CD4-positive, CD25-positive, alpha-beta regulatory T cell (primary cell): ENCODE results near the gene ZNF652. TPM values are rescaled to one million over a fixed set of nuclear protein-coding genes. Genes with fewer than 3 reads are reported as not detected.

ENCODE experiments used
- ATAC-seq, 2 donors: fragments of 150-1000 bp; cut with Tn5 transposase; one replicate each; pipeline ENCODE4 v1.10.0; 2021; ENCODE audit warnings: low read depth in 2 of 2, moderate number of reproducible peaks in 2 of 2, moderate library complexity in 1 of 2
- DNase-seq, 3 donors: peaks; one replicate each; pipeline versions ENCODE4 v3.0.0 to v3.0.0-alpha.2; 2012 to 2022; ENCODE audit warnings: mixed read lengths in 1 of 3
- H3K27ac ChIP-seq: one replicate; pipeline ENCODE4 v1.7.0; 2013; ENCODE audit warnings: mild to moderate bottlenecking, low read length; ENCODE audit not compliant: insufficient read depth, poor library complexity, severe bottlenecking
- H3K27me3 ChIP-seq: one replicate; pipeline ENCODE4 v1.7.0; 2013; ENCODE audit warnings: low read length; ENCODE audit not compliant: control insufficient read depth, insufficient read depth
- H3K36me3 ChIP-seq: one replicate; pipeline ENCODE4 v1.7.0; 2013; ENCODE audit warnings: mild to moderate bottlenecking, low read length, moderate library complexity; ENCODE audit not compliant: control insufficient read depth, insufficient read depth
- H3K4me1 ChIP-seq: 2 replicates; pipeline ENCODE4 v1.7.0; 2013; ENCODE audit warnings: mild to moderate bottlenecking, low read length; ENCODE audit not compliant: insufficient read depth, control insufficient read depth, poor library complexity, severe bottlenecking
- H3K4me3 ChIP-seq: one replicate; pipeline ENCODE4 v1.7.0; 2013; ENCODE audit warnings: low read depth, mild to moderate bottlenecking, low read length, moderate library complexity
- H3K9me3 ChIP-seq, 2 experiments: 1 replicate in 1 of 2; 2 replicates in 1 of 2; pipeline ENCODE4 v1.7.0; 2013; ENCODE audit warnings: low read length in 2 of 2, mild to moderate bottlenecking in 1 of 2, moderate library complexity in 1 of 2; ENCODE audit not compliant: control insufficient read depth in 2 of 2
- H3K27ac Mint-ChIP-seq, 3 donors: one replicate each; pipeline ENCODE4 v1.8.0; 2020 to 2022; ENCODE audit warnings: mild to moderate bottlenecking in 3 of 3, mixed read lengths in 3 of 3, moderate library complexity in 2 of 3
- H3K27me3 Mint-ChIP-seq: one replicate; pipeline ENCODE4 v1.8.0; 2022; ENCODE audit warnings: mild to moderate bottlenecking, mixed read lengths
- H3K36me3 Mint-ChIP-seq: one replicate; pipeline ENCODE4 v1.8.0; 2020; ENCODE audit warnings: mixed read lengths
- H3K4me1 Mint-ChIP-seq, 4 donors: one replicate each; pipeline ENCODE4 v1.8.0; 2020 to 2022; ENCODE audit warnings: mixed read lengths in 4 of 4, mild to moderate bottlenecking in 1 of 4
- H3K4me3 Mint-ChIP-seq, 4 donors: one replicate each; pipeline ENCODE4 v1.8.0; 2020 to 2022; ENCODE audit warnings: mild to moderate bottlenecking in 4 of 4, mixed read lengths in 4 of 4, moderate library complexity in 3 of 4
- H3K9me3 Mint-ChIP-seq, 7 donors: one replicate each; pipeline ENCODE4 v1.8.0; 2020 to 2022; ENCODE audit warnings: mixed read lengths in 7 of 7, mild to moderate bottlenecking in 3 of 7, moderate library complexity in 2 of 7
- polyA plus RNA-seq, 4 donors: library from polyadenylated mRNA; unstranded; fragments of 300-500 nt; fragmentation: Illumina TruSeq; gene quantifications; one replicate each; pipeline ENCODE4 v1.2.3, GENCODE V29; 2021
- total RNA-seq: library from RNA; stranded (reverse); gene quantifications from one replicate; pipeline ENCODE4 v1.2.3, GENCODE V29; 2022

The ZNF652 gene
- total and polyA plus RNA-seq, 5 donors from 2014 or later: 8.9 to 34.4 (median 16.1) TPM

GRCh38 chr17:49362723-49363117 lies 670 bp upstream of the ZNF652 start:
- peaks cover 4% of the 10 kb centered on the region for H3K36me3 Mint-ChIP-seq
- H3K27ac ChIP-seq: peak overlapping the region; percentile 69
- ATAC-seq (no peak), DNase-seq (no peak)
- no peaks in the 10 kb centered on the region for H3K27me3 Mint-ChIP-seq
- H3K4me1 Mint-ChIP-seq: peaks cover 23 to 50% (median 42%) of the 10 kb centered on the region in 4 donors
- H3K9me3 ChIP-seq: no peaks in the 10 kb centered on the region
- H3K27ac Mint-ChIP-seq: peak overlapping the region; percentile 87 to 96 (median 93)
- peak overlapping the region; percentile 67 for H3K4me3 ChIP-seq
- peaks cover 41% of the 10 kb centered on the region for H3K4me1 ChIP-seq
- no peaks in the 10 kb centered on the region for H3K36me3 ChIP-seq
- H3K27me3 ChIP-seq: no peaks in the 10 kb centered on the region
- peak overlapping the region; percentile 57 to 95 (median 88) for H3K4me3 Mint-ChIP-seq
- H3K9me3 Mint-ChIP-seq: peaks cover 0 to 1% (median 0%) of the 10 kb centered on the region in 7 donors

GRCh38 chr17:49361129-49361901 lies 735 bp downstream of the ZNF652 start:
- Mint-ChIP-seq H3K27me3 (no peaks in the 10 kb centered on the region), H3K36me3 (peaks cover 4% of the 10 kb centered on the region), H3K27ac (peak overlapping the region; percentile 95 to 97 (median 97)), H3K9me3 (no peaks in the 10 kb centered on the region), H3K4me3 (peak overlapping the region; percentile 91 to 99 (median 96)), H3K4me1 (peaks cover 26 to 59% (median 49%) of the 10 kb centered on the region in 4 donors)
- H3K9me3 ChIP-seq: no peaks in the 10 kb centered on the region
- H3K4me1 ChIP-seq: peaks cover 50% of the 10 kb centered on the region
- peak overlapping the region; percentile 94 for H3K4me3 ChIP-seq
- no peaks in the 10 kb centered on the region for H3K36me3 ChIP-seq
- DNase-seq: peak; percentile 82 to 92 (median 88)
- H3K27me3 ChIP-seq: no peaks in the 10 kb centered on the region
- H3K27ac ChIP-seq: peak overlapping the region; percentile 84
- ATAC-seq: peak; percentile 63

- ATAC-seq (no peak), DNase-seq (no peak)
- H3K9me3 ChIP-seq: no peaks in the 10 kb centered on the region
- H3K27me3 Mint-ChIP-seq: no peaks in the 10 kb centered on the region
- peak overlapping the region; percentile 95 to 97 (median 97) for H3K27ac Mint-ChIP-seq
- peak overlapping the region; percentile 94 for H3K4me3 ChIP-seq
- H3K27me3 ChIP-seq: no peaks in the 10 kb centered on the region
- peak overlapping the region; percentile 91 to 99 (median 96) for H3K4me3 Mint-ChIP-seq
- H3K4me1 ChIP-seq: peaks cover 50% of the 10 kb centered on the region
- peaks cover 28 to 58% (median 49%) of the 10 kb centered on the region in 4 donors for H3K4me1 Mint-ChIP-seq
- H3K9me3 Mint-ChIP-seq: no peaks in the 10 kb centered on the region
- peaks cover 3% of the 10 kb centered on the region for H3K36me3 Mint-ChIP-seq
- no peaks in the 10 kb centered on the region for H3K36me3 ChIP-seq
- peak overlapping the region; percentile 84 for H3K27ac ChIP-seq
Observed at GRCh38 chr17:49360796-49361128, 1.3 kb downstream of the ZNF652 start.

GRCh38 chr17:49359990-49360795 lies 1.9 kb downstream of the ZNF652 start:
- Mint-ChIP-seq H3K27me3 (no peaks in the 10 kb centered on the region), H3K4me3 (peak overlapping the region; percentile 91 to 99 (median 96)), H3K9me3 (no peaks in the 10 kb centered on the region), H3K36me3 (no peaks in the 10 kb centered on the region), H3K4me1 (peaks cover 28 to 56% (median 45%) of the 10 kb centered on the region in 4 donors), H3K27ac (peak overlapping the region; percentile 95 to 97 (median 97))
- Histone ChIP-seq H3K9me3 (no peaks in the 10 kb centered on the region), H3K36me3 (no peaks in the 10 kb centered on the region), H3K4me1 (peaks cover 50% of the 10 kb centered on the region), H3K27ac (peak overlapping the region; percentile 84), H3K4me3 (peak overlapping the region; percentile 94), H3K27me3 (no peaks in the 10 kb centered on the region)
- ATAC-seq: no peak
- DNase-seq: peak in 1 of 3 donors; percentile 51

- H3K27ac ChIP-seq: peak overlapping the region; percentile 57
- DNase-seq (peak in 2 of 3 donors; percentile 26 to 63), ATAC-seq (no peak)
- H3K9me3 Mint-ChIP-seq: no peaks in the 10 kb centered on the region
- no peaks in the 10 kb centered on the region for H3K27me3 ChIP-seq
- H3K9me3 ChIP-seq: no peaks in the 10 kb centered on the region
- peak overlapping the region; percentile 73 to 97 (median 75) for H3K27ac Mint-ChIP-seq
- H3K4me1 Mint-ChIP-seq: peaks cover 28 to 56% (median 45%) of the 10 kb centered on the region in 4 donors
- H3K36me3 ChIP-seq: no peaks in the 10 kb centered on the region
- no peaks in the 10 kb centered on the region for H3K36me3 Mint-ChIP-seq
- peak overlapping the region; percentile 13 to 99 (median 82) for H3K4me3 Mint-ChIP-seq
- no peaks in the 10 kb centered on the region for H3K27me3 Mint-ChIP-seq
- peaks cover 50% of the 10 kb centered on the region for H3K4me1 ChIP-seq
- H3K4me3 ChIP-seq: peak overlapping the region; percentile 94
Observed at GRCh38 chr17:49358641-49359247, 3.3 kb downstream of the ZNF652 start.

- Histone ChIP-seq H3K27me3 (no peaks in the 10 kb centered on the region), H3K36me3 (no peaks in the 10 kb centered on the region), H3K9me3 (no peaks in the 10 kb centered on the region), H3K27ac (peak overlapping the region; percentile 57), H3K4me1 (peaks cover 47% of the 10 kb centered on the region), H3K4me3 (no peak overlapping the region)
- Mint-ChIP-seq H3K9me3 (no peaks in the 10 kb centered on the region), H3K36me3 (peaks cover 4% of the 10 kb centered on the region), H3K4me3 (peak overlapping the region in 3 of 4 donors; percentile 64 to 99 (median 91)), H3K27ac (peak overlapping the region in 1 of 3 donors; percentile 97), H3K4me1 (peaks cover 31 to 59% (median 46%) of the 10 kb centered on the region in 4 donors), H3K27me3 (no peaks in the 10 kb centered on the region)
- ATAC-seq (no peak), DNase-seq (no peak)
Observed at GRCh38 chr17:49357516-49357915, 4.5 kb downstream of the ZNF652 start.

GRCh38 chr17:49356320-49356719 lies 5.7 kb downstream of the ZNF652 start:
- Histone ChIP-seq H3K4me3 (no peak overlapping the region), H3K27me3 (no peaks in the 10 kb centered on the region), H3K27ac (no peak overlapping the region), H3K9me3 (no peaks in the 10 kb centered on the region), H3K4me1 (peaks cover 44% of the 10 kb centered on the region), H3K36me3 (no peaks in the 10 kb centered on the region)
- no peaks in the 10 kb centered on the region for H3K9me3 Mint-ChIP-seq
- no peak overlapping the region for H3K4me3 Mint-ChIP-seq
- H3K27me3 Mint-ChIP-seq: no peaks in the 10 kb centered on the region
- peaks cover 5% of the 10 kb centered on the region for H3K36me3 Mint-ChIP-seq
- H3K27ac Mint-ChIP-seq: peak overlapping the region in 2 of 3 donors; percentile 78 to 94
- peaks cover 35 to 61% (median 44%) of the 10 kb centered on the region in 4 donors for H3K4me1 Mint-ChIP-seq
- ATAC-seq (no peak), DNase-seq (no peak)
